Activated T-cell treated with anti-CD3 and anti-CD28 coated beads, Interleukin-2, amount 50 U/mL, for 24 hours (primary cell): ENCODE results near the gene NPC1L1.

Experiments used
- DNase-seq: peaks from one replicate; pipeline ENCODE4 v3.0.0-alpha.2; 2020
- H3K27ac Mint-ChIP-seq: 2 replicates; pipeline ENCODE4 v1.8.0; 2020; ENCODE audit warnings: mild to moderate bottlenecking, mixed read lengths
- H3K27me3 Mint-ChIP-seq: 2 replicates; pipeline ENCODE4 v1.8.0; 2020; ENCODE audit warnings: mixed read lengths
- H3K36me3 Mint-ChIP-seq: 2 replicates; pipeline ENCODE4 v1.8.0; 2020; ENCODE audit warnings: low read depth, mixed read lengths
- H3K4me1 Mint-ChIP-seq: 2 replicates; pipeline ENCODE4 v1.8.0; 2020; ENCODE audit warnings: low read depth, mixed read lengths
- H3K4me3 Mint-ChIP-seq: 2 replicates; pipeline ENCODE4 v1.8.0; 2020; ENCODE audit warnings: mild to moderate bottlenecking, moderate library complexity, mixed read lengths
- H3K9me3 Mint-ChIP-seq: 2 replicates; pipeline ENCODE4 v1.8.0; 2020; ENCODE audit warnings: mixed read lengths

Gene NPC1L1

GRCh38 chr7:44486001-44486400 lies 55.1 kb downstream of the NPC1L1 start:
- peaks cover 81% of the 10 kb centered on the region for H3K36me3 Mint-ChIP-seq
- H3K27me3 Mint-ChIP-seq, result no peaks in the 10 kb centered on the region
- H3K9me3 Mint-ChIP-seq, result peaks cover 15% of the 10 kb centered on the region
- peaks cover 70% of the 10 kb centered on the region for H3K4me1 Mint-ChIP-seq
- no peak overlapping the region for H3K27ac Mint-ChIP-seq
- H3K4me3 Mint-ChIP-seq, result no peak overlapping the region
- no peak for DNase-seq

- H3K27ac Mint-ChIP-seq, result peak overlapping the region; percentile 16
These were observed 56.4 kb downstream of the NPC1L1 start for GRCh38 chr7:44484482-44485313.

GRCh38 chr7:44482502-44483485 lies 58.3 kb downstream of the NPC1L1 start:
- Mint-ChIP-seq H3K27me3 (no peaks in the 10 kb centered on the region), H3K4me1 (peaks cover 59% of the 10 kb centered on the region), H3K36me3 (peaks cover 92% of the 10 kb centered on the region), H3K9me3 (peaks cover 15% of the 10 kb centered on the region), H3K27ac (no peak overlapping the region), H3K4me3 (no peak overlapping the region)
- no peak for DNase-seq

More at GRCh38 chr7:44484482-44485313, 56.4 kb downstream of the NPC1L1 start:
- DNase-seq, result no peak
- Mint-ChIP-seq H3K36me3 (peaks cover 85% of the 10 kb centered on the region), H3K27me3 (no peaks in the 10 kb centered on the region), H3K4me3 (no peak overlapping the region), H3K4me1 (peaks cover 73% of the 10 kb centered on the region), H3K9me3 (peaks cover 15% of the 10 kb centered on the region)

- Mint-ChIP-seq H3K36me3 (peaks cover 93% of the 10 kb centered on the region), H3K27ac (no peak overlapping the region), H3K9me3 (peaks cover 6% of the 10 kb centered on the region), H3K27me3 (no peaks in the 10 kb centered on the region), H3K4me1 (peaks cover 45% of the 10 kb centered on the region), H3K4me3 (no peak overlapping the region)
- DNase-seq, result no peak
These were observed 63.2 kb downstream of the NPC1L1 start for GRCh38 chr7:44477938-44478337.

- Mint-ChIP-seq H3K27me3 (no peaks in the 10 kb centered on the region), H3K36me3 (peaks cover 93% of the 10 kb centered on the region), H3K27ac (peak overlapping the region; percentile 16), H3K9me3 (no peaks in the 10 kb centered on the region), H3K4me1 (peaks cover 43% of the 10 kb centered on the region), H3K4me3 (no peak overlapping the region)
- DNase-seq, result peak; percentile 68
These were observed 63.9 kb downstream of the NPC1L1 start for GRCh38 chr7:44477063-44477830.

GRCh38 chr7:44476313-44476712 lies 64.8 kb downstream of the NPC1L1 start:
- DNase-seq, result no peak
- H3K4me1 Mint-ChIP-seq, result peaks cover 48% of the 10 kb centered on the region
- no peaks in the 10 kb centered on the region for H3K9me3 Mint-ChIP-seq
- no peaks in the 10 kb centered on the region for H3K27me3 Mint-ChIP-seq
- H3K4me3 Mint-ChIP-seq, result no peak overlapping the region
- peaks cover 93% of the 10 kb centered on the region for H3K36me3 Mint-ChIP-seq
- no peak overlapping the region for H3K27ac Mint-ChIP-seq

GRCh38 chr7:44473295-44473694 lies 67.8 kb downstream of the NPC1L1 start:
- peaks cover 89% of the 10 kb centered on the region for H3K36me3 Mint-ChIP-seq
- no peak for DNase-seq

GRCh38 chr7:44472843-44473242 lies 68.3 kb downstream of the NPC1L1 start:
- no peaks in the 10 kb centered on the region for H3K9me3 Mint-ChIP-seq
- no peak overlapping the region for H3K4me3 Mint-ChIP-seq
- no peak for DNase-seq
- H3K27me3 Mint-ChIP-seq, result no peaks in the 10 kb centered on the region
- H3K36me3 Mint-ChIP-seq, result peaks cover 89% of the 10 kb centered on the region
- peaks cover 64% of the 10 kb centered on the region for H3K4me1 Mint-ChIP-seq
- no peak overlapping the region for H3K27ac Mint-ChIP-seq

More at GRCh38 chr7:44473295-44473694, 67.8 kb downstream of the NPC1L1 start:
- Mint-ChIP-seq H3K4me1 (peaks cover 60% of the 10 kb centered on the region), H3K27me3 (no peaks in the 10 kb centered on the region), H3K27ac (no peak overlapping the region), H3K9me3 (no peaks in the 10 kb centered on the region), H3K4me3 (no peak overlapping the region)

- H3K9me3 Mint-ChIP-seq, result no peaks in the 10 kb centered on the region
- no peak overlapping the region for H3K4me3 Mint-ChIP-seq
- H3K4me1 Mint-ChIP-seq, result peaks cover 67% of the 10 kb centered on the region
- no peaks in the 10 kb centered on the region for H3K27me3 Mint-ChIP-seq
- H3K27ac Mint-ChIP-seq, result no peak overlapping the region
- peaks cover 91% of the 10 kb centered on the region for H3K36me3 Mint-ChIP-seq
- no peak for DNase-seq
These were observed 69.3 kb downstream of the NPC1L1 start for GRCh38 chr7:44471850-44472249.

GRCh38 chr7:44471436-44471835 lies 69.7 kb downstream of the NPC1L1 start:
- Mint-ChIP-seq H3K4me1 (peaks cover 67% of the 10 kb centered on the region), H3K27me3 (no peaks in the 10 kb centered on the region), H3K36me3 (peaks cover 91% of the 10 kb centered on the region), H3K27ac (no peak overlapping the region), H3K4me3 (no peak overlapping the region), H3K9me3 (no peaks in the 10 kb centered on the region)
- no peak for DNase-seq

- Mint-ChIP-seq H3K4me1 (peaks cover 70% of the 10 kb centered on the region), H3K27ac (no peak overlapping the region), H3K9me3 (no peaks in the 10 kb centered on the region), H3K27me3 (no peaks in the 10 kb centered on the region), H3K4me3 (no peak overlapping the region), H3K36me3 (peaks cover 91% of the 10 kb centered on the region)
- DNase-seq, result no peak
These were observed 70.4 kb downstream of the NPC1L1 start for GRCh38 chr7:44470628-44471245.

- peaks cover 92% of the 10 kb centered on the region for H3K36me3 Mint-ChIP-seq
- peaks cover 77% of the 10 kb centered on the region for H3K4me1 Mint-ChIP-seq
- H3K4me3 Mint-ChIP-seq, result no peak overlapping the region
- H3K9me3 Mint-ChIP-seq, result no peaks in the 10 kb centered on the region
- H3K27ac Mint-ChIP-seq, result no peak overlapping the region
- no peaks in the 10 kb centered on the region for H3K27me3 Mint-ChIP-seq
- no peak for DNase-seq
These were observed 71.0 kb downstream of the NPC1L1 start for GRCh38 chr7:44470135-44470479.

GRCh38 chr7:44469461-44470134 lies 71.5 kb downstream of the NPC1L1 start:
- no peak for DNase-seq
- no peaks in the 10 kb centered on the region for H3K27me3 Mint-ChIP-seq
- H3K9me3 Mint-ChIP-seq, result no peaks in the 10 kb centered on the region
- peaks cover 91% of the 10 kb centered on the region for H3K36me3 Mint-ChIP-seq
- no peak overlapping the region for H3K27ac Mint-ChIP-seq
- no peak overlapping the region for H3K4me3 Mint-ChIP-seq
- peaks cover 77% of the 10 kb centered on the region for H3K4me1 Mint-ChIP-seq
